IMR-90 (cell line): ENCODE data around the gene MUC5B. TPM values are rescaled to one million over a fixed set of nuclear protein-coding genes. Genes with fewer than 3 reads are reported as not detected.

Experiments used
- ATAC-seq: fragments of 200-7000 bp; cut with Tn5 transposase; 2 replicates; pipeline ENCODE4 v1.9.1; 2020; ENCODE audit warnings: low read depth, mild to moderate bottlenecking, moderate library complexity
- BruUV-seq: library from RNA; stranded (reverse); fragments of 400-500 nt; replicated peaks from 2 replicates; lab custom pipeline; 2021; lab: Mats Ljungman, UMichigan
- CTCF ChIA-PET: fragments of 300-600 bp; formaldehyde crosslinking; extraction: SDS; loops from one replicate; lab custom pipeline; 2021; ENCODE audit warnings: antibody characterized with exemption; lab: Yijun Ruan, JAX
- POLR2A ChIA-PET: fragments of 300-600 bp; sonication (Branson Sonifier 250); formaldehyde crosslinking; loops from one replicate; lab custom pipeline; 2022; ENCODE audit warnings: antibody characterized with exemption; ENCODE audit not compliant: unreplicated experiment; lab: Charles Lee
- DNase-seq: peaks from one replicate; pipeline ENCODE4 v3.0.0; 2013
- H2AFZ ChIP-seq: replicated peaks from 2 replicates; pipeline ENCODE3; 2013; ENCODE audit warnings: low read length, mild to moderate bottlenecking; ENCODE audit not compliant: poor library complexity
- H2AK5ac ChIP-seq: 2 replicates; pipeline ENCODE4 v1.6.1; 2013; ENCODE audit warnings: low read depth, low read length, inconsistent platforms
- H2AK9ac ChIP-seq: replicated peaks from 2 replicates; pipeline ENCODE3; 2013; ENCODE audit warnings: mild to moderate bottlenecking, low read depth, low read length, moderate library complexity; ENCODE audit not compliant: poor library complexity
- H2BK120ac ChIP-seq: 2 replicates; pipeline ENCODE4 v1.6.1; 2013; ENCODE audit warnings: low read depth, low read length, inconsistent platforms
- H2BK15ac ChIP-seq: 3 replicates; pipeline ENCODE4 v1.6.1; 2013; ENCODE audit warnings: low read depth, low read length, inconsistent platforms
- H2BK20ac ChIP-seq: 2 replicates; pipeline ENCODE4 v1.6.1; 2013; ENCODE audit warnings: low read depth, mild to moderate bottlenecking, inconsistent platforms, low read length, moderate library complexity
- H2BK5ac ChIP-seq: 2 replicates; pipeline ENCODE4 v1.6.1; 2013; ENCODE audit warnings: mild to moderate bottlenecking, low read depth, low read length, inconsistent platforms; ENCODE audit not compliant: poor library complexity, severe bottlenecking
- H3K14ac ChIP-seq: replicated peaks from 2 replicates; pipeline ENCODE4 v1.6.1; 2013; ENCODE audit warnings: low read depth, low read length, inconsistent platforms
- H3K18ac ChIP-seq: 2 replicates; pipeline ENCODE4 v1.6.1; 2013; ENCODE audit warnings: low read depth, low read length, control low read depth
- H3K23ac ChIP-seq: 2 replicates; pipeline ENCODE4 v1.6.1; 2013; ENCODE audit warnings: low read depth, low read length, inconsistent platforms
- H3K27ac ChIP-seq: 2 replicates; pipeline ENCODE4 v1.5.1; 2013; ENCODE audit warnings: mild to moderate bottlenecking, control low read depth, low read length; ENCODE audit not compliant: insufficient read depth
- H3K27me3 ChIP-seq: 2 replicates; pipeline ENCODE4 v1.6.1; 2013; ENCODE audit warnings: low read length; ENCODE audit not compliant: control insufficient read depth, insufficient read depth
- H3K36me3 ChIP-seq: 2 replicates; pipeline ENCODE4 v1.6.1; 2013; ENCODE audit warnings: low read length, mixed read lengths; ENCODE audit not compliant: control insufficient read depth, insufficient read depth
- H3K4ac ChIP-seq: 2 replicates; pipeline ENCODE4 v1.6.1; 2013; ENCODE audit warnings: low read depth, low read length, inconsistent platforms
- H3K4me1 ChIP-seq: 2 replicates; pipeline ENCODE4 v1.6.1; 2013; ENCODE audit warnings: low read length, mixed read lengths; ENCODE audit not compliant: control insufficient read depth, insufficient read depth
- H3K4me2 ChIP-seq: 2 replicates; pipeline ENCODE4 v1.6.1; 2013; ENCODE audit warnings: low read depth, mild to moderate bottlenecking, control low read depth, low read length, moderate library complexity
- H3K4me3 ChIP-seq: 2 replicates; pipeline ENCODE4 v1.5.1; 2013; ENCODE audit warnings: low read depth, mild to moderate bottlenecking, control low read depth, low read length, moderate library complexity; ENCODE audit not compliant: insufficient read depth
- H3K56ac ChIP-seq: 2 replicates; pipeline ENCODE4 v1.6.1; 2013; ENCODE audit warnings: low read length, inconsistent platforms; ENCODE audit not compliant: insufficient read depth; ENCODE audit errors: extremely low read depth
- H3K79me1 ChIP-seq, 2 experiments: 2 replicates each; pipeline ENCODE4 v1.6.1; 2013; ENCODE audit warnings: low read length in 2 of 2, inconsistent platforms in 1 of 2, low read depth in 1 of 2
- H3K9ac ChIP-seq: 2 replicates; pipeline ENCODE4 v1.6.1; 2013; ENCODE audit warnings: low read depth, low read length, control low read depth
- H3K9me1 ChIP-seq: 2 replicates; pipeline ENCODE4 v1.6.1; 2013; ENCODE audit warnings: low read length, inconsistent platforms; ENCODE audit not compliant: insufficient read depth
- H3K9me3 ChIP-seq: 2 replicates; pipeline ENCODE4 v1.6.1; 2013; ENCODE audit warnings: low read length; ENCODE audit not compliant: control insufficient read depth, insufficient read depth
- H4K20me1 ChIP-seq: 2 replicates; pipeline ENCODE4 v1.6.1; 2013; ENCODE audit warnings: low read length, inconsistent platforms; ENCODE audit not compliant: insufficient read depth
- H4K5ac ChIP-seq: 2 replicates; pipeline ENCODE4 v1.6.1; 2013; ENCODE audit warnings: mild to moderate bottlenecking, low read depth, low read length, control low read depth
- H4K8ac ChIP-seq, 2 experiments: 2 replicates each; pipeline ENCODE4 v1.6.1; 2013; ENCODE audit warnings: low read depth in 2 of 2, low read length in 2 of 2, control low read depth in 1 of 2, inconsistent platforms in 1 of 2
- H4K91ac ChIP-seq: 2 replicates; pipeline ENCODE4 v1.6.1; 2013; ENCODE audit warnings: low read depth, low read length, inconsistent platforms; ENCODE audit not compliant: insufficient read depth
- MAZ ChIP-seq: IDR thresholded peaks from 2 replicates; pipeline ENCODE4 v1.6.1; 2012; ENCODE audit warnings: low read depth, mild to moderate bottlenecking, low read length, improper control_type of control experiment, moderate library complexity, borderline replicate concordance
- WGBS, 2 experiments: methylation state at CpG; one replicate each; pipeline versions ENCODE4 v1.1.5 to v1.1.7; 2013; ENCODE audit warnings: missing lambda C conversion rate in 2 of 2; ENCODE audit not compliant: insufficient read length in 1 of 2; ENCODE audit errors: extremely low coverage in 2 of 2; 5-methylcytosine and 5-hydroxymethylcytosine counted together
- dilution Hi-C: fragments of 300-500 bp; cut with HindIII; formaldehyde crosslinking; loops from one replicate; pipeline ENCODE4 v1.14.3; 2018; ENCODE audit warnings: low sequenced_read_pairs; ENCODE audit not compliant: unreplicated experiment
- in situ Hi-C: fragments of 300-500 bp; cut with MboI; formaldehyde crosslinking; loops from 3 replicates; pipeline ENCODE4 v1.14.3; 2019; ENCODE audit warnings: low sequenced_read_pairs, inconsistent platforms, mixed read lengths
- intact Hi-C: fragments of 100-400 bp; cut with micrococcal nuclease; formaldehyde crosslinking; loops from 2 replicates; pipeline ENCODE4 v1.10.0; 2022
- polyA plus RNA-seq, 3 experiments: library from polyadenylated mRNA; depleted of rRNA; stranded (reverse); fragments of >200 nt; gene quantifications; 2 replicates each; pipeline ENCODE4 v1.2.3, GENCODE V29; 2012; ENCODE audit warnings: low replicate concordance in 1 of 3
- total RNA-seq: library from RNA; depleted of rRNA; stranded (reverse); fragments of >200 nt; gene quantifications from 2 replicates; pipeline ENCODE4 v1.2.3, GENCODE V29; 2012

The MUC5B gene
- total and polyA plus RNA-seq, 2 of the 4 experiments (the other 2 are of a cell fraction): not detected

DNA sequence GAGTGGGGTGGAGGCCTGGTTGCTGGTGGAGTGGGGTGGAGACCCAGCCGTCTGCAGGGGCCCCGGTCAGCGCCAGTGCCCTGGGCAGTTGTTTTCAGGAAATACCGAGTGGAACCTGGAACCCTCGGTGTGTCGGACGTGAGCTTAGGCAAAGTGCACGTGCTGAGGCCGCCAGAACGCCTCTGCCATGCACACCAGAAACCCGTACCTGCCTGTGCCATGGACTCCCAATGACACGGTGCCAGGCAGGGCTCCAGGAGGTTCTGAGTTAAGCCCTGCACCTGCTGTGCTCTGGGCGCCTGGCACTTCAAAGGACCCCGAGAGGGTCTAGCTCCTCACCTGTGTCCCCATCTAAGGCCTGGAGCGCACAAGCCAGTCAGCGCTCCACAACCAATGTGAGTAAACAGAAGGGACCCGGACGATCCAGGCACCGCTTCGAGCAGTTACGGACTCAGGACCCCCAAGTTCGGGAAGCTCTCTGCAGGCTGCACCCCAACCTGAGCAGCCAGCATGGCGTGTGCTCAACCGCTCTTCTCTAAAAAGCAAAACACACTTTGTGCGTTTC lies 74.2 kb downstream of the MUC5B start:
- no peak overlapping the region for H2AFZ ChIP-seq
- ChIA-PET POLR2A (no interaction called here), CTCF (no interaction called here)
- in situ Hi-C loops (no loop called here), intact Hi-C loops (no loop called here), dilution Hi-C loops (no loop called here)
- H4K91ac ChIP-seq: no peak overlapping the region
- H2AK5ac ChIP-seq: no peak overlapping the region
- no peak overlapping the region for H2BK5ac ChIP-seq
- no peak for TF ChIP-seq MAZ
- no peak overlapping the region for H3K23ac ChIP-seq
- no peak overlapping the region for H3K56ac ChIP-seq
- H4K5ac ChIP-seq: no peak overlapping the region
- peaks cover 10 to 79% of the 10 kb centered on the region in 2 experiments; a peak in 3 of 4 replicates for H3K79me1 ChIP-seq
- H3K9ac ChIP-seq: no peak overlapping the region
- H2BK15ac ChIP-seq: no peak overlapping the region
- H3K4me1 ChIP-seq: peaks cover 6% of the 10 kb centered on the region
- H2AK9ac ChIP-seq: no peak overlapping the region
- H3K18ac ChIP-seq: no peak overlapping the region
- H3K4me2 ChIP-seq: no peak overlapping the region
- no peak overlapping the region for H2BK120ac ChIP-seq
- DNase-seq (no peak), ATAC-seq (no peak)
- H2BK20ac ChIP-seq: no peak overlapping the region
- no peak overlapping the region for H3K14ac ChIP-seq
- H3K9me3 ChIP-seq: no peaks in the 10 kb centered on the region
- no peak overlapping the region for H3K27ac ChIP-seq
- no TSS peak for BruUV-seq
- peaks cover 2% of the 10 kb centered on the region for H3K9me1 ChIP-seq
- no peak overlapping the region for H3K4ac ChIP-seq
- no peaks in the 10 kb centered on the region for H3K27me3 ChIP-seq
- peaks cover 27% of the 10 kb centered on the region for H3K36me3 ChIP-seq
- no peak overlapping the region for H4K8ac ChIP-seq
- 95% methylated on average over 23 of the region's 25 CpGs; no CpG with 5 or more reads in 1 of the 2 experiments for WGBS, 2 experiments
- H4K20me1 ChIP-seq: peaks cover 60% of the 10 kb centered on the region
- H3K4me3 ChIP-seq: no peak overlapping the region
